ENCODE measurements around the gene CFAP68. TPM values are rescaled to one million over a fixed set of nuclear protein-coding genes. Genes with fewer than 3 reads are reported as not detected.

CFAP68 gene
- total RNA-seq, 4 donors from 2014 or later, result 12.2 to 40.0 (median 20.2) TPM

- DNase-seq (ENCODE audit: low spot score) (no peak), ATAC-seq (ENCODE audit: low FRiP score) (no peak)
- TF ChIP-seq, protein P1, sequence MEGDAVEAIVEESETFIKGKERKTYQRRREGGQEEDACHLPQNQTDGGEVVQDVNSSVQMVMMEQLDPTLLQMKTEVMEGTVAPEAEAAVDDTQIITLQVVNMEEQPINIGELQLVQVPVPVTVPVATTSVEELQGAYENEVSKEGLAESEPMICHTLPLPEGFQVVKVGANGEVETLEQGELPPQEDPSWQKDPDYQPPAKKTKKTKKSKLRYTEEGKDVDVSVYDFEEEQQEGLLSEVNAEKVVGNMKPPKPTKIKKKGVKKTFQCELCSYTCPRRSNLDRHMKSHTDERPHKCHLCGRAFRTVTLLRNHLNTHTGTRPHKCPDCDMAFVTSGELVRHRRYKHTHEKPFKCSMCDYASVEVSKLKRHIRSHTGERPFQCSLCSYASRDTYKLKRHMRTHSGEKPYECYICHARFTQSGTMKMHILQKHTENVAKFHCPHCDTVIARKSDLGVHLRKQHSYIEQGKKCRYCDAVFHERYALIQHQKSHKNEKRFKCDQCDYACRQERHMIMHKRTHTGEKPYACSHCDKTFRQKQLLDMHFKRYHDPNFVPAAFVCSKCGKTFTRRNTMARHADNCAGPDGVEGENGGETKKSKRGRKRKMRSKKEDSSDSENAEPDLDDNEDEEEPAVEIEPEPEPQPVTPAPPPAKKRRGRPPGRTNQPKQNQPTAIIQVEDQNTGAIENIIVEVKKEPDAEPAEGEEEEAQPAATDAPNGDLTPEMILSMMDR (IDR thresholded peaks at IDR 0.05), result no peak
Observed at GRCh38 chr11:111837366-111837891, 41.9 kb upstream of the CFAP68 start.

DNA sequence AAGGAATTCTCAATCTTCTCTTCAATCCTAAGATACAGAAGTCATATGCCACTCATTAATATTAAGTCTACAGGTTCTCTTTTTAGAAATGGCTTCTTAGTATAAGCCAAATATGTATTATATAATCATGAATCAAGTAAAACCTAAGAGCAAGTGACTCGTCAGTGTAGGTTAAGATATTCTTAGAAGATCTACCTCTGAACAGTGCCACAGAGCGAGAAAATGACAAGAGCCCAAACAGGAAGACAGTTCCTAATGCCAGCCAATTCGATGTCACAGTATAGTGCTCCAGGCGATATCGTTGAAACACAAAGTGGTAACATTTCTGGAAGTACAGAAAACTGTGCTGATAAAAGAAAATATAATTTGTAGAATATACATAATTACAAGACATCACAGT is 41.3 kb upstream of the CFAP68 start:
- DNase-seq (ENCODE audit: low spot score) (no peak), ATAC-seq (ENCODE audit: low FRiP score) (no peak)
- TF ChIP-seq, protein P1 (IDR thresholded peaks at IDR 0.05), result no peak

DNA sequence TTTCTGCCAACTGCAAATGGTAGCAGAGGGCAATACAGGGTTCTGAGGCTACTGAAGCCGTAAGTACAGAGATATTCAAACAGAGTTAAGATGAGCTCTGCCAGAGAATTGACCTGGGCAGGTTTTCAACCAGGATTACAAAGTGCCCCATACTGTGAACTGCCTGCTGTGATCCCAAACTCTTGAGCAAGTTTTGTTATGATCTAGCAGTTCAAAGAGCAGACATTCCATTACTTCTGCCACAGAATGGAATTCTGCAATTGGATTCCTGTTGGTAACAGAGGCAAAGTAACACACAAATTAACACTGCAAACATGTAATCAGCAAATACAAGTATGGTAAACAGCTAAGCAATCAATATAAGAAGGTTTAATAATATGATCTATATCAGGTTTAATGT is 39.2 kb upstream of the CFAP68 start:
- DNase-seq (ENCODE audit: low spot score), result no peak
- ATAC-seq (ENCODE audit: low FRiP score), result no peak
- TF ChIP-seq, protein P1 (IDR thresholded peaks at IDR 0.05), result no peak

- peak; percentile 75 for ATAC-seq (ENCODE audit: low FRiP score)
- DNase-seq (ENCODE audit: low spot score), result peak; percentile 100
- TF ChIP-seq, protein P1 (IDR thresholded peaks at IDR 0.05), result peak in 2 of 3 donors; percentile 86 to 89
Observed at GRCh38 chr11:111841370-111842053, 37.8 kb upstream of the CFAP68 start.

DNA sequence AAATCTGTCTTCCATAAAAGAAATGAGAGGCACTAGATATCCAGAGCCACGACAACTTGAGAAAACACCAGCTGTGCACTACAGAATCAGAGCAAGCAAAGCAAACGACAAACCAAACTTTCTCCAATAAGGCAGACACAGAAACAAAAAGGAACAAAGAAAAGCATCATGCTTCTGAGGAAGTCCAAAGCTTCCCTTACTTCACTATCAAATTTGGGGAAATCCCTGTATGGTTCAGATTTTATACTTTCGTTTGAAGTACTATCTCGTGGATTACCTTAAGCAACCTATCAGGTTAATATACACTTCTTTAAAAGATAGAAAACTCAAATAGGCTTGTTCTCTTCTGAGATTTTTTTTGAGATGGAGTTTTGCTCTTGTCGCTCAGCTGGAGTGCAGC is 35.7 kb upstream of the CFAP68 start:
- ATAC-seq (ENCODE audit: low FRiP score) (no peak), DNase-seq (ENCODE audit: low spot score) (no peak)
- TF ChIP-seq, protein P1 (IDR thresholded peaks at IDR 0.05), result no peak

- TF ChIP-seq, protein P1 (IDR thresholded peaks at IDR 0.05), result no peak
- ATAC-seq (ENCODE audit: low FRiP score), result peak; percentile 41
- no peak for DNase-seq (ENCODE audit: low spot score)
Observed at GRCh38 chr11:111845276-111846028, 33.9 kb upstream of the CFAP68 start.
